ENCODE data around the gene SERPINB8. TPM values are rescaled to one million over a fixed set of nuclear protein-coding genes. Genes with fewer than 3 reads are reported as not detected.
"Not testable (repeated sequence)": the region's sequence is repeated elsewhere in the genome, so short reads cannot be mapped to it uniquely, and the experiment has no call there.

Gene SERPINB8
- total and polyA plus RNA-seq, 2 experiments from 2014 or later: 9.3 to 14.7 TPM

DNA sequence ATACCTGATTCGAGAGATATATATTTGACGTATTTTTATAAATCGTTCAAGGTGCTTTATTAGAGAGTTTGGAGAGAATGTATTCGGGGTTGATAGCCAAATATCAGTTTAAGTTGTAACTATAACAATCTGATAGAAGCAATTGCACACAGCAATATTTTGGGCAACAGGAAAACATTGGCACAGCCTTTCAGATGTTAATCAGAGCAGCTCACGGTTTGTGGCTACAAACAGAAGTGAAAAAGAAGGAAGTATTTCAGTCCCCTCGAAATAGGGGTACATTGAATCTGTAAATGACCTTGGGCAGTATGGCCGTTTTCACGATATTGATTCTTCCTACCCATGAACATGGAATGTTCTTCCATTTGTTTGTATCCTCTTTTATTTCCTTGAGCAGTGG lies 41.5 kb upstream of the SERPINB8 start:
- 83% methylated on average over 8 of the region's 8 CpGs for WGBS (ENCODE audit: low lambda C conversion rate, missing lambda C conversion rate)
- Histone ChIP-seq H3K4me2 (no peak overlapping the region), H4K20me1 (ENCODE audit: insufficient read depth, poor library complexity, severe bottlenecking) (no peaks in the 10 kb centered on the region), H3K4me3 (no peak overlapping the region), H3K9me3 (ENCODE audit: low read depth) (no peaks in the 10 kb centered on the region), H3K79me2 (no peaks in the 10 kb centered on the region), H3K4me1 (ENCODE audit: insufficient read depth) (no peaks in the 10 kb centered on the region), H3K9me2 (replicated peaks; ENCODE audit: insufficient read depth) (no peaks in the 10 kb centered on the region), H2AFZ (no peak overlapping the region), H3K27ac (no peak overlapping the region), H3K36me3 (replicated peaks; ENCODE audit: insufficient read depth, low read depth) (no peaks in the 10 kb centered on the region), H3K27me3 (peaks cover 9% of the 10 kb centered on the region)
- DNase-seq (ENCODE audit: low spot score): no peak
- TF ChIP-seq EZH2 (IDR thresholded peaks at IDR 0.05; ENCODE audit: borderline replicate concordance) (no peak), EZH2phosphoT487 (IDR thresholded peaks at IDR 0.05; ENCODE audit: low read depth, severe bottlenecking, unreplicated experiment) (no peak)
- TF ChIP-seq, protein P1, sequence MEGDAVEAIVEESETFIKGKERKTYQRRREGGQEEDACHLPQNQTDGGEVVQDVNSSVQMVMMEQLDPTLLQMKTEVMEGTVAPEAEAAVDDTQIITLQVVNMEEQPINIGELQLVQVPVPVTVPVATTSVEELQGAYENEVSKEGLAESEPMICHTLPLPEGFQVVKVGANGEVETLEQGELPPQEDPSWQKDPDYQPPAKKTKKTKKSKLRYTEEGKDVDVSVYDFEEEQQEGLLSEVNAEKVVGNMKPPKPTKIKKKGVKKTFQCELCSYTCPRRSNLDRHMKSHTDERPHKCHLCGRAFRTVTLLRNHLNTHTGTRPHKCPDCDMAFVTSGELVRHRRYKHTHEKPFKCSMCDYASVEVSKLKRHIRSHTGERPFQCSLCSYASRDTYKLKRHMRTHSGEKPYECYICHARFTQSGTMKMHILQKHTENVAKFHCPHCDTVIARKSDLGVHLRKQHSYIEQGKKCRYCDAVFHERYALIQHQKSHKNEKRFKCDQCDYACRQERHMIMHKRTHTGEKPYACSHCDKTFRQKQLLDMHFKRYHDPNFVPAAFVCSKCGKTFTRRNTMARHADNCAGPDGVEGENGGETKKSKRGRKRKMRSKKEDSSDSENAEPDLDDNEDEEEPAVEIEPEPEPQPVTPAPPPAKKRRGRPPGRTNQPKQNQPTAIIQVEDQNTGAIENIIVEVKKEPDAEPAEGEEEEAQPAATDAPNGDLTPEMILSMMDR (IDR thresholded peaks at IDR 0.05; ENCODE audit: poor library complexity): no peak

DNA sequence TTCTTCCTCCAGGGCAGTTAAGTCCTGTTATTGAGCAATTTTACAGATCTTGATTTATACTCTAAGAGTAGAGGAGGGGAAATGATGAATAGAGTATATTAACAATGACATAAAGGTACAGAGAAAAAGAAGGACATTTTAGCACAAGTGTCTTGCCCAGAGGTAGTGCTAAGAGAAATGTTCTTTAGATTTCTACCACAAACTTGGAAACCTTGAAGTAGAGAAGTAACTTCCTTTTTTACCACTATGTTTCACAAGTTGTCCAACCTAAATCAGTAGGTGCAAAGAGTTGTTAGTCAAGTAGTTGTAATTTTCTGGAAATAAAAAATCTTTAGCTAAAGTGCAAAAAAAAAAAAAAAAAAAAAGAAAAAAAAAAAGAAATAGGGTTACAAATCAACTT lies 40.5 kb upstream of the SERPINB8 start:
- not testable (repeated sequence) for H3K36me3 ChIP-seq (replicated peaks; ENCODE audit: insufficient read depth, low read depth); H3K4me3 ChIP-seq; H3K4me2 ChIP-seq; H3K27me3 ChIP-seq; H4K20me1 ChIP-seq (ENCODE audit: insufficient read depth, poor library complexity, severe bottlenecking); H3K9me3 ChIP-seq (ENCODE audit: low read depth); H3K4me1 ChIP-seq (ENCODE audit: insufficient read depth); H2AFZ ChIP-seq; H3K27ac ChIP-seq; H3K79me2 ChIP-seq; H3K9me2 ChIP-seq (replicated peaks; ENCODE audit: insufficient read depth); DNase-seq (ENCODE audit: low spot score)

DNA sequence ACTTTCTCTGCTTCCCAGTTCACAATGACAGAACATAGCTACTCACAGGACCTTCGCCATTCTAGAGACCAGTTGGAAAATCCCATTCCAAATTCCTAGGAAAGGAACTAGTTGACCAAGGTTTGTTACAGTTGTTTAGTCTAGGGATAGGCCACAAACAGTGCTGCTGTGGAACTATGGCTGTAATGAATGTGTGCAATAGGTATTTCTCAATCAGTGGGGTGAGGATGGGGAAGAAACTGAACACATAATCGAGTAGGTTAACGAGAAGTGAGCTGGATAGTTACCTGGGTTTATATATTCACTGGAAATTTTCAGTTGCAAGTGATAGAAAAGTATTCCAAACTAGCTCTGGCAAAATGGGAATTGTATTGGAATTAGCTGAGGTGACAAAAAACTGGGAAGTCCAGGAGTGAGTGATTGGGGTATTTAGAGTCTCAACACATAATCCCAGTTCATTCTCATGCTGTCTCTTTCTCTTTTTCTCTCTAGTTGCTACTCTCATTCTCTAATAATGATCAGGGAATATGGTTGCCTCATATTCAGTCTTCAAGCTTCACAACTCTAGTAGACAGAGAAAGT lies 39.0 kb upstream of the SERPINB8 start:
- no peaks in the 10 kb centered on the region for H3K9me2 ChIP-seq (replicated peaks; ENCODE audit: insufficient read depth)
- WGBS (ENCODE audit: low lambda C conversion rate, missing lambda C conversion rate): 93% methylated on average over 3 of the region's 3 CpGs
- no peaks in the 10 kb centered on the region for H3K4me1 ChIP-seq (ENCODE audit: insufficient read depth)
- H3K27ac ChIP-seq: no peak overlapping the region
- peaks cover 12% of the 10 kb centered on the region for H3K27me3 ChIP-seq
- no peaks in the 10 kb centered on the region for H3K9me3 ChIP-seq (ENCODE audit: low read depth)
- no peaks in the 10 kb centered on the region for H4K20me1 ChIP-seq (ENCODE audit: insufficient read depth, poor library complexity, severe bottlenecking)
- TF ChIP-seq EZH2 (IDR thresholded peaks at IDR 0.05; ENCODE audit: borderline replicate concordance) (no peak), EZH2phosphoT487 (IDR thresholded peaks at IDR 0.05; ENCODE audit: low read depth, severe bottlenecking, unreplicated experiment) (no peak)
- TF ChIP-seq, protein P1 (IDR thresholded peaks at IDR 0.05; ENCODE audit: poor library complexity): no peak
- no peaks in the 10 kb centered on the region for H3K79me2 ChIP-seq
- H3K4me3 ChIP-seq: no peak overlapping the region
- no peak for DNase-seq (ENCODE audit: low spot score)
- no peak overlapping the region for H2AFZ ChIP-seq
- H3K36me3 ChIP-seq (replicated peaks; ENCODE audit: insufficient read depth, low read depth): no peaks in the 10 kb centered on the region
- H3K4me2 ChIP-seq: no peak overlapping the region

DNA sequence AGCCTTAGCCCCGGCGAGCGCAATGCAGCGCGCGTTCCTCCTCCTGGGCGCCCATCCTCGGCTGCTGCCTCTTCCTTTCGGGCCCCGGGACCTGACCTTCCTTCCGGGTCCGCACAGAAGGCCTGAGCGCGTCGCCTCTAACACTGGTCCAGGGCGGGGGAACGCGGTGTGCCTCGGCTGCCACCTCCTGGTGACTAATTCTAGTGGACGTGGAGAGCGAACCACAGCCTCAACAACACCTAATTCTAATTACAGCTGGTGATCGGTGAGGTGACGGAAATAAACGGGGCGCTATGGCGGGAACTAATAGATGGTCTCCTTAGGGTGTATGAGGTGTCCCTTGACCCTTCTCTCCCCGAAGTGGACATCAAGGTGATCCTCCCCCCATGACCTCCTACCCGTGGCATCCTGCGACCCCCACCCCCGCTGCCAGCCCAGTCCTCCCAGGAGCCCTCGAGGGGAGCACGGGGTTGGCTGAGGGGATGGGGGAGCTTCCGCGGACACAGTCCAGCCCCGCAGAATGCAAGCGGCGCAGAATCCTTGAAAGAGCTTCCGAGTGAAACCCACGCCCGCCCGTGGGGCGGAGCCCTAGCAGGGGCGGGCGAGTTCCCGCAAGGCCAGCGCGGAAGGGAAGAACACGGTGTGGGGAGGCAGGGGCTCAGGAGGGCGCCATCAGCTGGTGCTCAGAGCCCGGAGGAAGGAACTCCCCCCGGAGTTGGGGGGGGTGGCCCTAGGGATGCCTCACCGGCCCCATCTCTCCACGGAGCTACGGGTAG lies 33.5 kb upstream of the SERPINB8 start:
- DNase-seq (ENCODE audit: low spot score): peak; percentile 89
- H2AFZ ChIP-seq: peak overlapping the region; percentile 99
- H3K9me3 ChIP-seq (ENCODE audit: low read depth): no peaks in the 10 kb centered on the region
- peaks cover 22% of the 10 kb centered on the region for H3K27me3 ChIP-seq
- H3K9me2 ChIP-seq (replicated peaks; ENCODE audit: insufficient read depth): no peaks in the 10 kb centered on the region
- no peaks in the 10 kb centered on the region for H3K79me2 ChIP-seq
- TF ChIP-seq, protein P1 (IDR thresholded peaks at IDR 0.05; ENCODE audit: poor library complexity): peak; percentile 82
- no peak for TF ChIP-seq EZH2 (IDR thresholded peaks at IDR 0.05; ENCODE audit: borderline replicate concordance)
- no peak for TF ChIP-seq EZH2phosphoT487 (IDR thresholded peaks at IDR 0.05; ENCODE audit: low read depth, severe bottlenecking, unreplicated experiment)
- H3K27ac ChIP-seq: no peak overlapping the region
- H3K4me3 ChIP-seq: peak overlapping the region; percentile 17
- H4K20me1 ChIP-seq (ENCODE audit: insufficient read depth, poor library complexity, severe bottlenecking): no peaks in the 10 kb centered on the region
- H3K4me2 ChIP-seq: peak overlapping the region; percentile 98
- no peaks in the 10 kb centered on the region for H3K36me3 ChIP-seq (replicated peaks; ENCODE audit: insufficient read depth, low read depth)
- 3% methylated on average over 53 of the region's 54 CpGs for WGBS (ENCODE audit: low lambda C conversion rate, missing lambda C conversion rate)
- H3K4me1 ChIP-seq (ENCODE audit: insufficient read depth): peaks cover 3% of the 10 kb centered on the region

Data from hepatocyte (in vitro differentiated cells).